Right cardiac atrium (tissue), 5 donors: ENCODE measurements around the gene DCBLD2. TPM values are rescaled to one million over a fixed set of nuclear protein-coding genes. Genes with fewer than 3 reads are reported as not detected.

ENCODE experiments used
- ATAC-seq, 2 donors: fragments of 200-7000 bp; cut with Tn5 transposase; one replicate each; pipeline versions ENCODE4 v1.8.0 to v1.9.1; 2020; ENCODE audit warnings: moderate library complexity in 2 of 2, mild to moderate bottlenecking in 1 of 2
- DNase-seq, 3 donors: peaks; one replicate each; pipeline ENCODE4 v3.0.0-alpha.2; 2020
- H3K27ac ChIP-seq: one replicate; pipeline ENCODE4 v1.5.1; 2013; ENCODE audit warnings: mild to moderate bottlenecking, low read length, control low read depth, moderate library complexity
- H3K27me3 ChIP-seq: one replicate; pipeline ENCODE4 v1.6.1; 2013; ENCODE audit not compliant: control insufficient read depth, insufficient read depth
- H3K4me1 ChIP-seq: one replicate; pipeline ENCODE4 v1.6.1; 2013; ENCODE audit warnings: low read length; ENCODE audit not compliant: control insufficient read depth, insufficient read depth
- H3K4me3 ChIP-seq: one replicate; pipeline ENCODE4 v1.5.1; 2013; ENCODE audit warnings: low read length, control low read depth
- H3K9me3 ChIP-seq: one replicate; pipeline ENCODE4 v1.6.1; 2013; ENCODE audit warnings: low read length; ENCODE audit not compliant: control insufficient read depth
- WGBS: extraction: QIAGEN DNeasy Blood & Tissue Kit; methylation state at CpG from one replicate; pipeline ENCODE4 v1.1.7; 2013; 5-methylcytosine and 5-hydroxymethylcytosine counted together
- intact Hi-C, 4 donors: fragments of 100-400 bp; cut with DNase I; formaldehyde crosslinking; loops; one replicate each; pipeline versions ENCODE4 v1.11.0 to v1.14.0; 2022 to 2023
- long read RNA-seq, 4 donors: library from polyadenylated mRNA; unstranded; transcript quantifications; one replicate each; pipeline ENCODE4 v2.0.0, GENCODE V29; 2020 to 2021
- polyA plus RNA-seq: library from polyadenylated mRNA; stranded (reverse); fragments of 200-250 nt; gene quantifications from one replicate; pipeline ENCODE4 v1.2.3, GENCODE V29; 2013
- total RNA-seq, 4 donors: library from RNA; stranded (reverse); fragmentation: NEBNext Ultra II Directional; extraction: Animal tissue kit (Norgen Biotek cat#: 25700); gene quantifications; one replicate each; pipeline ENCODE4 v1.2.1, GENCODE V29; 2021
- donor health status: healthy with polysubstance abuse.
- donor health status: DM: no; HTN: yes; CAD: no.
- donor health status: DM: no; HTN: no; CAD: no.
- donor health status: DM: no; HTN: yes; CAD: no; lungs with severe emphysema.
- donor health status: DM: yes; HTN: yes; CAD: no.

DCBLD2 gene, protein sequence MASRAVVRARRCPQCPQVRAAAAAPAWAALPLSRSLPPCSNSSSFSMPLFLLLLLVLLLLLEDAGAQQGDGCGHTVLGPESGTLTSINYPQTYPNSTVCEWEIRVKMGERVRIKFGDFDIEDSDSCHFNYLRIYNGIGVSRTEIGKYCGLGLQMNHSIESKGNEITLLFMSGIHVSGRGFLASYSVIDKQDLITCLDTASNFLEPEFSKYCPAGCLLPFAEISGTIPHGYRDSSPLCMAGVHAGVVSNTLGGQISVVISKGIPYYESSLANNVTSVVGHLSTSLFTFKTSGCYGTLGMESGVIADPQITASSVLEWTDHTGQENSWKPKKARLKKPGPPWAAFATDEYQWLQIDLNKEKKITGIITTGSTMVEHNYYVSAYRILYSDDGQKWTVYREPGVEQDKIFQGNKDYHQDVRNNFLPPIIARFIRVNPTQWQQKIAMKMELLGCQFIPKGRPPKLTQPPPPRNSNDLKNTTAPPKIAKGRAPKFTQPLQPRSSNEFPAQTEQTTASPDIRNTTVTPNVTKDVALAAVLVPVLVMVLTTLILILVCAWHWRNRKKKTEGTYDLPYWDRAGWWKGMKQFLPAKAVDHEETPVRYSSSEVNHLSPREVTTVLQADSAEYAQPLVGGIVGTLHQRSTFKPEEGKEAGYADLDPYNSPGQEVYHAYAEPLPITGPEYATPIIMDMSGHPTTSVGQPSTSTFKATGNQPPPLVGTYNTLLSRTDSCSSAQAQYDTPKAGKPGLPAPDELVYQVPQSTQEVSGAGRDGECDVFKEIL
- total RNA-seq (10 to 100 TPM; 34.5 to 40.4 (median 36.5) TPM), polyA plus RNA-seq (13.6 TPM)
- long read RNA-seq, donor 1, full-length matches to known transcripts, result 19 of 70 reads
- long read RNA-seq, donor 1, partial matches to known transcripts, result 33 of 70 reads
- long read RNA-seq, donor 1, other reads (novel, unspliced or antisense), result 18 of 70 reads
- long read RNA-seq, donor 2, full-length matches to known transcripts, result 12 of 27 reads
- long read RNA-seq, donor 2, partial matches to known transcripts, result 4 of 27 reads
- long read RNA-seq, donor 2, other reads (novel, unspliced or antisense), result 11 of 27 reads
- long read RNA-seq, donor 3, full-length matches to known transcripts, result 7 of 47 reads
- long read RNA-seq, donor 3, partial matches to known transcripts, result 19 of 47 reads
- long read RNA-seq, donor 3, other reads (novel, unspliced or antisense), result 21 of 47 reads
- long read RNA-seq, donor 4, full-length matches to known transcripts, result 21 of 35 reads
- long read RNA-seq, donor 4, partial matches to known transcripts, result 6 of 35 reads
- long read RNA-seq, donor 4, other reads (novel, unspliced or antisense), result 8 of 35 reads

DNA sequence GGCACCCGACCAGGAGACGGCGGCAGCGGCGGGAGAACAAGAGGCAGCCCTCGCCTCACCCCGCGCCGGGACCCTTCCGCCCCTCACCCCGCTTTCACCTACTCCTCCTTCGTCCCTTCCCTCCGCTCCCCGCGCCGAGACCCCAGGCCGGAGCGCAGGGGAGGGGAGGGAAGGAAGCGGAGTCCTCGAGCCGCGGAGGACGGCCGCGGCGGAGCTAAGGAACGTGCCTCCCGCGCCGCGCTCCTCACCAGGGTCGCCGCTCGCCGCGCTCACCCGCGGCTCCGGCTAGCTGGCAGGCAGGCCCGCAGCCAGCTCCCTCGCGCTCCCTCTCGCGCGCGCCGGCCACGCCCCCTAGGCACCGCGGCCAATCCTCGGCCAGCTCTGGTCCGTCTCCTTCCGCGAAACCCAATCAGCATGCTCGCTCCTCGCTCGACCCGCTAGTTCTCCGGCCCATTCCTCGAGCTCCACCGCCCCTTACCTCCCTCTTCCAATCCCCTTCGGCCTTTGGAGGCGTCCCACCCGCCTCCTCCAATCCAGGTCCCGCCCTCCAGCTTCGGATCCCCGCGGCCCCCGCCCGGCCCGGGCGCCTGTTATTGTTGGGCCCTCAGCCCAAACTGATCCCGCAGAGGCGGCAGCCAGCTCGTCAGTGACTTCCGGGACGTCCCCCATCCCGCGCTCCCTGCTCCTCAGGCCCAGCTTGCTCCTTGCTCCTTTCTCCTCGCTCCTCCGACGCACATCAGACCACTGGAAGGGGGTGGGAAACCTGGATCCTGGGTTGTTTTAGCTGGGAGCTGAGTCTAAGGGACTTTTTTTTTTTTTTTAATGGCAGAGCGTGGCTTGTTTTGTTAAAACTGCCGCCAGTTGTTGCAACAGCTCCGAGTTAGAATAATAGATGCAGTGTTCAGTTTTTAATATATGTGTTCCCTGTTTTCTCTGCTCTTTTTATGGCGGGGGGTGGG is at the start of gene DCBLD2:
DCBLD2 (minus strand) TSS at position 304 of the 959 bp plus-strand sequence. CDS start 369 bp downstream, outside the sequence.
- WGBS, result under 1% methylated on average over 86 of the region's 86 CpGs
- intact Hi-C loops, result no loop called here
- ATAC-seq, result peak; percentile 99 to 100
- DNase-seq, result peak; percentile 99
- no peaks in the 10 kb centered on the region for H3K9me3 ChIP-seq
- peak within 1 kb of the TSS; percentile 72 for H3K4me3 ChIP-seq
- peak within 1 kb of the TSS; percentile 89 for H3K27ac ChIP-seq
- no peaks in the 10 kb centered on the region for H3K4me1 ChIP-seq
- no peaks in the 10 kb centered on the region for H3K27me3 ChIP-seq

DNA sequence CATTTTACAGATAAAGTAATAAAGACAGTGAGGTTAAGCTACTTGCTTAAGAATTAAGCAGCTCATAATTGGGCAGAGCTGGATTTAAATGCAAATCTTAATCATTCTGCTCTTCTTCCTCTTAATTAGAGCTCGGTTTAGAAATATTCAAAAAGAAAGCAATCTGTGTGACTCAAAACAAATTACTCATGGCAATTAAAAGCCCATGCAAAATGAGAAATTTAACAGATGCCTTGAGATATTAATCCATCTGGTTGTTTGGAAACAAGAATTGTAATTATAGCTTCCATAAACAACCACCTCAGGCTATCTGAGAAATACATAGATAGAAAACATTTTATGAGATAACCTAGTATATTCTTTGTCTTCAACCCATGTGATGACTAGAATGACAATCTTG is 44.2 kb upstream of the DCBLD2 start:
- no peak for ATAC-seq
- no peak overlapping the region for H3K27ac ChIP-seq
- H3K9me3 ChIP-seq, result no peaks in the 10 kb centered on the region
- no peak for DNase-seq
- 63% methylated on average over 1 of the region's 1 CpG for WGBS
- H3K4me1 ChIP-seq, result no peaks in the 10 kb centered on the region
- intact Hi-C loops, result no loop called here
- no peaks in the 10 kb centered on the region for H3K27me3 ChIP-seq
- H3K4me3 ChIP-seq, result no peak overlapping the region

DNA sequence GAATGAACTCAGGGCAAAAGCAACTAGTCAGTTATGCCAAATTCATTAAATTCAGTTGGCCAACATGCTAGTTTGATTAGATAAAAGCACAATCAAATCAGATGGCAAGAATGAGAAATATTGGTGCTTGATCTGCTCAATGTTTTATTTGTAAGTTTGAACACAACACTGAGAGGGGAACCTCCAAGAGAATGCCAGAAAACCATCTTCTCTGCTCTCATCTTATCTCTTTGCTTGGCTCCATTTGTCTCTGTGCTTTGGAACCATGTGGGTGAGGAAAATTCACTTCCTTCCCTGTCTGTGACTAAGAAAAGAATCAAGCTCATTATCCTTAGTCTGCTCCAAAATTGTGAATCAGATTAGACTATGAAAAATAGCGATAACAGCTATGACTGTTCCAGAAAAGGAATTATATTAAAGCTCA is 43.6 kb upstream of the DCBLD2 start:
- ATAC-seq, result no peak
- Histone ChIP-seq H3K4me1 (no peaks in the 10 kb centered on the region), H3K27ac (no peak overlapping the region), H3K27me3 (no peaks in the 10 kb centered on the region), H3K4me3 (no peak overlapping the region), H3K9me3 (no peaks in the 10 kb centered on the region)
- DNase-seq, result no peak
- intact Hi-C loops, result no loop called here
- WGBS, result 40% methylated on average over 1 of the region's 1 CpG

DNA sequence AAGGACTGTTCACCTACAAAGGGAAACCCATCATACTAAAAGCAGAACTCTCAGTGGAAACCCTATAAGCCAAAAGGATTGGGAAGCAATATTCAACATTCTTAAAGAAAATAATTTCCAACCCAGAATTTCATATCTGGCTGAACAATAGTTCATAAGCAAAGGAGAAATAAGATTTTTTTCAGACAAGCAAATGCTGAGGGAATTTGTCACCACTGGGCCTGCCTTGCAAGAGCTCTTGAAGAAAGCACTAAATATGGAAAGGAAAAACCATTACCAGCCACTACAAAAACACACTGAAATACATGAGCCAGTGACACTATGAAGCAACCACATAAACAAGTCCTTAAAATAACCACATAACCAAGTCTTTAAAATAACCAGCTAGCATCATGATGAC is 28.9 kb upstream of the DCBLD2 start:
- intact Hi-C loops, result no loop called here
- Histone ChIP-seq H3K4me1 (no peaks in the 10 kb centered on the region), H3K9me3 (no peaks in the 10 kb centered on the region), H3K4me3 (no peak overlapping the region), H3K27me3 (no peaks in the 10 kb centered on the region), H3K27ac (no peak overlapping the region)
- ATAC-seq (no peak), DNase-seq (no peak)

DNA sequence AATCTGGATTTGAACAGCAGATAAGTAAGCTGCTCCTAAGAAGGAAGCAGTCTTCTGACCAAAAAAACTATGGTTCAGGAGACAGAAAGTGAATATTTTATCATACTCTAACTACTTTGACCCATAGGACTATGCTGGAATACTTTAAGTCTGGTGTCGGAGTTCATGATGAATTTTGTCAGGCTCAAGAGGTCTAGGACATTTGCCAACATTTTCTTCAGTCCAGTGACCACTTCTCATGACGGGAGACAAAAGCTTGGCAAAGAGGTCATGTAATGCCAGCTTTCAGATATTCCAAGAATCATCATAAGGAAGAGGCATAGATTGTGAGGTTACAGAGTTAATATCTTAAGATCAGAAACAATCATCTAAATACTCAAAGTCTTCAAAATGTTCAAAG is 20.5 kb upstream of the DCBLD2 start:
- no peak overlapping the region for H3K4me3 ChIP-seq
- no peak for DNase-seq
- no peaks in the 10 kb centered on the region for H3K27me3 ChIP-seq
- WGBS, result 53% methylated on average over 2 of the region's 2 CpGs
- no peak for ATAC-seq
- H3K9me3 ChIP-seq, result no peaks in the 10 kb centered on the region
- intact Hi-C loops, result no loop called here
- H3K4me1 ChIP-seq, result no peaks in the 10 kb centered on the region
- no peak overlapping the region for H3K27ac ChIP-seq

DNA sequence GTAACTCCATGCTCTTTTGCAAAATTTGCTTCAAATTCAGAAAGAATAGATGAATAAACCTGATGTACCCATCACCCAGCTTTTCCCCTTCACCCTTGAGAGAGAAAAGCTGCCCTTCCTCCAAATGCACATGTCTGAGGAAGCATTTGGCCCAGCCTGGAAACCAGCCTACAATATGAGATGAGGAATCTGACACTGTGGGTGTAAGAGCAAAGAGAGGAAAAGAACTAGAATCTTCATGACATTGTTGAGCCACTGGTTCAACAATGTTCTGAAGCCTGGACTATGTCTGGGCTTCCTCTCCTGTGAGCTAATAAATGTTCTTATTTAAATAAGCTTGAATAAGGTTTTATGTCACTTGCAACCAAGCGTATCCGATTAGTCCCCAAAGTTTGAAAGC is 18.7 kb upstream of the DCBLD2 start:
- Histone ChIP-seq H3K4me3 (no peak overlapping the region), H3K27me3 (no peaks in the 10 kb centered on the region), H3K9me3 (no peaks in the 10 kb centered on the region), H3K4me1 (no peaks in the 10 kb centered on the region), H3K27ac (no peak overlapping the region)
- intact Hi-C loops, result no loop called here
- ATAC-seq (no peak), DNase-seq (no peak)
- WGBS, result over 99% methylated on average over 2 of the region's 2 CpGs

DNA sequence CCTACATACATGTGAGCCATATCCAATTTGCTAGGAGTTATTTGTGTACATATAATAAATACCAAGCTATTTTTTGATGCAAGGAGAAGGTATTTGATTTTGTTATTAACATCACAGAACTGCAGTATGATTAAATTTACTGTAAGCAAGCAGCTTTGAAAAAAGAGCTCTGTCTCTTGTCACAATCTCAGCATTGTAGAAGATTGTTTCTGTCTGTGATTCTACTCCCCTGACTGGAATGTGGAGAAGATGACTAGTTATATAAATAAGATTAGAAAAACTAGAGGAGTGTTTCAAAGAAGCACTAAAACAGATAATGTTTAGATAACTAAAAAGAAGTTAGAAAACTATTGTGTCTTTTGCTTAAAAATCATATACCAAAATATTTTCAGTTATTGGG is 17.1 kb upstream of the DCBLD2 start:
- Histone ChIP-seq H3K27ac (no peak overlapping the region), H3K9me3 (no peaks in the 10 kb centered on the region), H3K4me1 (no peaks in the 10 kb centered on the region), H3K4me3 (no peak overlapping the region), H3K27me3 (no peaks in the 10 kb centered on the region)
- intact Hi-C loops, result no loop called here
- ATAC-seq, result no peak
- no peak for DNase-seq

DNA sequence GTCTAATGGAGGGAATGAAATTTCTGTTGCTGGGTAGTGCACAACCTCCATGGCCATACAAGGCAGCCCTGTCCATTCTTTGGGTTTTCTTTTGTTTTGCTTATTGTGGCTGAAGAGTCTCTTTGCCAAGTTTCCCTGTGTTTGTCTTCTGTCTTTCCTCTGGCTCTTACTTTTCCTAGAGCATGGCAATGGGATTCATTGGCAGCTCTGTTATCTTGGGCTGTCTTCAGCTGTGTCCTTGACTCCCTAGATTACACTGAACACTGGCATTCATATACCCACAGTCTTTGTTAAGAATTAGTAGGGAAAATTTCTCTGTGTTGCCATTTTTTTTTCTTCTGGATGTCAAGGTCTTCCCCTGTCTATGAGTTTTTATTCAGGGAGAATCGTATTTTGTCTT is 16.1 kb upstream of the DCBLD2 start:
- Histone ChIP-seq H3K9me3 (no peaks in the 10 kb centered on the region), H3K4me3 (no peak overlapping the region), H3K27ac (no peak overlapping the region), H3K4me1 (no peaks in the 10 kb centered on the region), H3K27me3 (no peaks in the 10 kb centered on the region)
- intact Hi-C loops, result no loop called here
- ATAC-seq (peak in 1 of 2 donors; percentile 45), DNase-seq (no peak)
- 76% methylated on average over 1 of the region's 1 CpG for WGBS

DNA sequence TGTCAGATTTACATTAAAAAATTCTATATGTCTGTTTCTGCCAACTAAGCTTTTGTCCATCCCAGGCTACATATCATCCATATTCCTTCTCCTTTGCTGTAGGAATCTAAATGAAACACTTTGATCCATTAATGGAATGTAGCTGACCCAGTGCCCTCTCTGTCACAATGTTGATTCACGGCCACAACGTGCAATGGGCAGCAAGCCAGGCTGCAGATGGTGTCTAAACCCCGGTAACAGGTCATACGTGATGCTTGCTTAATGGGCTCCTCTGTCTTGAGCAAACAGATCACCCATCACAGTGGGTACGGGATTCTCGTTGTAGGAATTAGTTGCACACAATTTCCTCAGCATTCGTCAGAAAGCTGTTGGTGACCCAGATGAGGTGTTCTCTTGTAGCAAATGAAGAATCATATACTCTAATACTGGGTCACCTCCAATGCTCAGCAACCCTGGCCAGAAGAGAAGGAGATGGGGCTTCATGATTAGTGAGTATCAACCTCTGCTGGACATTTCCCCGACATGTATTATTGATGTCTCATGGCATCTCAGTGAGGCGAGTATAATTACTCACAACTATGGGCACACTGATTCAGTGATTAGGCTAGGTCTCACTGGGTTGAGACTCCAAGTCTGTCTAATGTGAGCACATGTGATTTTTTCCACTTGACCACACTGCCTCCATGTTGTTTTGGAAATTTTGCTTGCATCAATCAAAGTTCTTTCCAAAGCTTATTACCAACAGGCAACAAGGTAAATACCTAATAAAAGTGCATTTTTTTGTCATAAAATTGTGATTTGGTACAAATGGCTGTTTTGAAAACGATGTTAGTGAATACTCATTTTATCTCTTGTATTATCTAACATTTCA is 12.9 kb upstream of the DCBLD2 start:
- no peaks in the 10 kb centered on the region for H3K27me3 ChIP-seq
- no peak for DNase-seq
- no peak overlapping the region for H3K4me3 ChIP-seq
- no peak overlapping the region for H3K27ac ChIP-seq
- intact Hi-C loops, result no loop called here
- H3K4me1 ChIP-seq, result no peaks in the 10 kb centered on the region
- 70% methylated on average over 10 of the region's 10 CpGs for WGBS
- ATAC-seq, result no peak
- H3K9me3 ChIP-seq, result no peaks in the 10 kb centered on the region
